ENCODE measurements around the gene SLX9. TPM values are rescaled to one million over a fixed set of nuclear protein-coding genes. Genes with fewer than 3 reads are reported as not detected.

The SLX9 gene
- total and polyA plus RNA-seq, 2 donors (not counting 1 experiment from before 2014, with no cell fraction given) = 11.7 to 15.9 TPM

DNA sequence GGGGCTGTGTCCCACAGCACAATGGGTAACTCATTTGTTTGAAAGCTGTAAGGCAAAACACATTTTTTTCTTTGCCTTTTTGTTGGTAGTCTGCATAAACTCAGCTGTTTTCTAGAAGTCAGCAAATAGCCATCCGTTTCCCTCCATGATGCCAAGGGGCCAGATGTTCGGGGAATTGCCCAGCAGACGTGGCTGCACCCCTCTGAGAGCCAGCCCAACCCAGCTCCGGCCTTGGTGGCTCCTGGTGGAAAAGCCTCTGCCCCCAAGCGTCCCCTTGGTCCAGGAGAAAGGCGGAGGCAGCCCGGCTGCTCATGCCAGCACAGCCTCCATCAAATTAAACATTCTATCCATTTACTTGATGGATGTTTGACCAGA lies 76.2 kb downstream of the SLX9 start:
- Histone ChIP-seq H2AFZ (ENCODE audit: insufficient read depth, low read depth, low read length, poor library complexity, severe bottlenecking) (no peak overlapping the region), H3K79me2 (ENCODE audit: control insufficient read depth, insufficient read depth, low read length) (no peaks in the 10 kb centered on the region), H3K4me1 (ENCODE audit: control insufficient read depth in 2 of 2, insufficient read depth in 2 of 2, low read length in 2 of 2) (peaks cover 7 to 17% of the 10 kb centered on the region in 2 donors), H3K27me3 (replicated peaks in 1 of 4; ENCODE audit: control extremely low read depth in 1 of 4, control insufficient read depth in 3 of 4, insufficient read depth in 4 of 4, low read length in 3 of 4) (peaks cover 0 to 59% (median 10%) of the 10 kb centered on the region in 4 experiments), H3K4me3 (ENCODE audit: control extremely low read depth in 1 of 5, extremely low read depth in 1 of 5, insufficient read depth in 1 of 5, low read depth in 2 of 5, low read length in 4 of 5) (no peak overlapping the region), H4K20me1 (ENCODE audit: control insufficient read depth, insufficient read depth, low read length, poor library complexity, severe bottlenecking) (no peaks in the 10 kb centered on the region), H3K9me3 (ENCODE audit: control extremely low read depth in 1 of 3, control insufficient read depth in 2 of 3, insufficient read depth in 1 of 3, low read length in 2 of 3) (peaks cover 0 to 5% (median 0%) of the 10 kb centered on the region in 3 donors), H3K9ac (ENCODE audit: low read length) (no peak overlapping the region), H3K27ac (ENCODE audit: low read length in 2 of 2) (no peak overlapping the region), H3K4me2 (replicated peaks; ENCODE audit: low read depth, low read length, poor library complexity, severe bottlenecking) (no peak overlapping the region), H3K36me3 (replicated peaks in 1 of 2; ENCODE audit: control extremely low read depth in 1 of 2, control insufficient read depth in 1 of 2, extremely low read depth in 1 of 2, insufficient read depth in 2 of 2, low read length in 1 of 2) (no peaks in the 10 kb centered on the region)
- Mint-ChIP-seq H3K9me3 (ENCODE audit: insufficient read depth) (no peaks in the 10 kb centered on the region), H3K4me3 (no peak overlapping the region), H3K27me3 (peaks cover 36% of the 10 kb centered on the region), H3K4me1 (peaks cover 11% of the 10 kb centered on the region), H3K27ac (no peak overlapping the region)
- ChIA-PET CTCF (interaction anchor here (1.0 kb wide), 1 partner anchor 121 kb away, joined by 4 read pairs; no protein-coding TSS in a partner anchor), POLR2A (no interaction called here)
- intact Hi-C loops (cut with micrococcal nuclease) = no loop called here
- DNase-seq (no peak), ATAC-seq (ENCODE audit: low read depth) (no peak)
- 84% methylated on average over 5 of the region's 7 CpGs for WGBS (ENCODE audit: insufficient coverage)
- TF ChIP-seq EZH2 (IDR thresholded peaks at IDR 0.05; ENCODE audit: borderline replicate concordance, insufficient read depth, low read depth, low read length, poor library complexity, severe bottlenecking) = no peak
- TF ChIP-seq, protein P1, sequence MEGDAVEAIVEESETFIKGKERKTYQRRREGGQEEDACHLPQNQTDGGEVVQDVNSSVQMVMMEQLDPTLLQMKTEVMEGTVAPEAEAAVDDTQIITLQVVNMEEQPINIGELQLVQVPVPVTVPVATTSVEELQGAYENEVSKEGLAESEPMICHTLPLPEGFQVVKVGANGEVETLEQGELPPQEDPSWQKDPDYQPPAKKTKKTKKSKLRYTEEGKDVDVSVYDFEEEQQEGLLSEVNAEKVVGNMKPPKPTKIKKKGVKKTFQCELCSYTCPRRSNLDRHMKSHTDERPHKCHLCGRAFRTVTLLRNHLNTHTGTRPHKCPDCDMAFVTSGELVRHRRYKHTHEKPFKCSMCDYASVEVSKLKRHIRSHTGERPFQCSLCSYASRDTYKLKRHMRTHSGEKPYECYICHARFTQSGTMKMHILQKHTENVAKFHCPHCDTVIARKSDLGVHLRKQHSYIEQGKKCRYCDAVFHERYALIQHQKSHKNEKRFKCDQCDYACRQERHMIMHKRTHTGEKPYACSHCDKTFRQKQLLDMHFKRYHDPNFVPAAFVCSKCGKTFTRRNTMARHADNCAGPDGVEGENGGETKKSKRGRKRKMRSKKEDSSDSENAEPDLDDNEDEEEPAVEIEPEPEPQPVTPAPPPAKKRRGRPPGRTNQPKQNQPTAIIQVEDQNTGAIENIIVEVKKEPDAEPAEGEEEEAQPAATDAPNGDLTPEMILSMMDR (IDR thresholded peaks at IDR 0.05) = no peak

DNA sequence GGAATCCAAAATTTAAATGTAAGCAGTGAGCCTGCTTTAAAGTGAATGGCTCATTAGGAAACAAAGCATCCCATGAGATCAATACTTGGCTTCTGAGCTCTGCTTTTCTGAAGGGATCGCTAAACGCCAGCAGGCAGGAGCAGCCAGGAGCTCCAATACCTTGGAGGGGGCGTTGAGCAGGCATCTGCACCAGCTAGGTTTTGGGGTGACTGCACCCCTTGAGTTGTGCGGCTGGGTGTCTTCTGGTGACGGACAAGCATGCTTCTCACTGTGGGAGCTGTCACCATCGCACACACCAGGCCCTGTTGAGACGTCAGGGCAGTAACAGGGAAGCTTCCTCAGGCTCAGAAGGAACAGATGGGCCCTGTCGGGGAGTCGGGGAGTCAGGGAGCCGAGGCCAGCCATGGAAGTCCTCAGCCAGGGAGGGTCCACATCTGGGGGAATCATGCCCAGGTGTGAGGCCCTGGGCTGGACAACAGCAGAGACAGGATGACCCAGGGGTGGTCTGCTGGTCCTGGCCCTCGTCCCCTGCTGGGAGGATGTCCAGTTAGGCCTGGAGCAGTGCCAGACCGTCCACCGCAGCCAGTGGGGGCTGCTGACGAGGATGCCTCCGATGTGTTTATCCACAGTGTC lies 76.7 kb downstream of the SLX9 start:
- CTCF ChIA-PET = interaction anchor here (1.0 kb wide), 1 partner anchor 120 kb away, joined by 4 read pairs; no protein-coding TSS in a partner anchor
- Mint-ChIP-seq H3K4me3 (peak overlapping the region; percentile 23), H3K27me3 (peaks cover 36% of the 10 kb centered on the region), H3K4me1 (peaks cover 11% of the 10 kb centered on the region), H3K9me3 (ENCODE audit: insufficient read depth) (no peaks in the 10 kb centered on the region), H3K27ac (no peak overlapping the region)
- Histone ChIP-seq H2AFZ (ENCODE audit: insufficient read depth, low read depth, low read length, poor library complexity, severe bottlenecking) (no peak overlapping the region), H3K4me1 (ENCODE audit: control insufficient read depth in 2 of 2, insufficient read depth in 2 of 2, low read length in 2 of 2) (peaks cover 7 to 17% of the 10 kb centered on the region in 2 donors), H3K9ac (ENCODE audit: low read length) (no peak overlapping the region), H3K4me3 (ENCODE audit: control extremely low read depth in 1 of 5, extremely low read depth in 1 of 5, insufficient read depth in 1 of 5, low read depth in 2 of 5, low read length in 4 of 5) (no peak overlapping the region), H3K4me2 (replicated peaks; ENCODE audit: low read depth, low read length, poor library complexity, severe bottlenecking) (no peak overlapping the region), H3K27ac (ENCODE audit: low read length in 2 of 2) (no peak overlapping the region), H3K27me3 (replicated peaks in 1 of 4; ENCODE audit: control extremely low read depth in 1 of 4, control insufficient read depth in 3 of 4, insufficient read depth in 4 of 4, low read length in 3 of 4) (peaks cover 0 to 59% (median 10%) of the 10 kb centered on the region in 4 experiments), H3K36me3 (replicated peaks in 1 of 2; ENCODE audit: control extremely low read depth in 1 of 2, control insufficient read depth in 1 of 2, extremely low read depth in 1 of 2, insufficient read depth in 2 of 2, low read length in 1 of 2) (no peaks in the 10 kb centered on the region), H4K20me1 (ENCODE audit: control insufficient read depth, insufficient read depth, low read length, poor library complexity, severe bottlenecking) (no peaks in the 10 kb centered on the region), H3K79me2 (ENCODE audit: control insufficient read depth, insufficient read depth, low read length) (no peaks in the 10 kb centered on the region), H3K9me3 (ENCODE audit: control extremely low read depth in 1 of 3, control insufficient read depth in 2 of 3, insufficient read depth in 1 of 3, low read length in 2 of 3) (peaks cover 0 to 5% (median 0%) of the 10 kb centered on the region in 3 donors)
- ATAC-seq (ENCODE audit: low read depth) (no peak), DNase-seq (no peak)
- TF ChIP-seq, protein P1 (IDR thresholded peaks at IDR 0.05) = no peak
- no peak for TF ChIP-seq EZH2 (IDR thresholded peaks at IDR 0.05; ENCODE audit: borderline replicate concordance, insufficient read depth, low read depth, low read length, poor library complexity, severe bottlenecking)
- POLR2A ChIA-PET = no interaction called here
- WGBS (ENCODE audit: insufficient coverage) = 93% methylated on average over 15 of the region's 15 CpGs
- intact Hi-C loops (cut with micrococcal nuclease) = no loop called here
